ENCODE data around the gene AMBRA1. TPM values are rescaled to one million over a fixed set of nuclear protein-coding genes. Genes with fewer than 3 reads are reported as not detected.
"Not testable (repeated sequence)": the region's sequence is repeated elsewhere in the genome, so short reads cannot be mapped to it uniquely, and the experiment has no call there.

AMBRA1 gene
- total RNA-seq, 1 donor from 2014 or later, result 25.1 TPM

- Mint-ChIP-seq H3K9me3 (ENCODE audit: low read depth) (no peaks in the 10 kb centered on the region), H3K4me1 (ENCODE audit: low read depth) (peaks cover 51% of the 10 kb centered on the region), H3K27ac (ENCODE audit: unreplicated experiment) (no peak overlapping the region), H3K36me3 (ENCODE audit: low read depth) (no peaks in the 10 kb centered on the region), H3K4me3 (ENCODE audit: unreplicated experiment) (no peak overlapping the region), H3K27me3 (ENCODE audit: low read depth) (no peaks in the 10 kb centered on the region)
- no peak for DNase-seq (ENCODE audit: low spot score)
- no peak for TF ChIP-seq CTCF (IDR thresholded peaks at IDR 0.05)
Measured at GRCh38 chr11:46519351-46519750, 74.5 kb downstream of the AMBRA1 start.

GRCh38 chr11:46518928-46519327 lies 74.9 kb downstream of the AMBRA1 start:
- not testable (repeated sequence) for H3K4me3 Mint-ChIP-seq (ENCODE audit: unreplicated experiment); DNase-seq (ENCODE audit: low spot score); H3K9me3 Mint-ChIP-seq (ENCODE audit: low read depth); H3K27me3 Mint-ChIP-seq (ENCODE audit: low read depth); H3K27ac Mint-ChIP-seq (ENCODE audit: unreplicated experiment); H3K36me3 Mint-ChIP-seq (ENCODE audit: low read depth)
- H3K4me1 Mint-ChIP-seq (ENCODE audit: low read depth), result peaks cover 55% of the 10 kb centered on the region

- TF ChIP-seq CTCF (IDR thresholded peaks at IDR 0.05), result no peak
- DNase-seq (ENCODE audit: low spot score), result no peak
- no peak overlapping the region for H3K4me3 Mint-ChIP-seq (ENCODE audit: unreplicated experiment)
- no peak overlapping the region for H3K27ac Mint-ChIP-seq (ENCODE audit: unreplicated experiment)
- peaks cover 2% of the 10 kb centered on the region for H3K36me3 Mint-ChIP-seq (ENCODE audit: low read depth)
- no peaks in the 10 kb centered on the region for H3K9me3 Mint-ChIP-seq (ENCODE audit: low read depth)
- peaks cover 21% of the 10 kb centered on the region for H3K4me1 Mint-ChIP-seq (ENCODE audit: low read depth)
- H3K27me3 Mint-ChIP-seq (ENCODE audit: low read depth), result no peaks in the 10 kb centered on the region
Measured at GRCh38 chr11:46514370-46514769, 79.5 kb downstream of the AMBRA1 start.

GRCh38 chr11:46513934-46514342 lies 79.9 kb downstream of the AMBRA1 start:
- H3K36me3 Mint-ChIP-seq (ENCODE audit: low read depth), result peaks cover 2% of the 10 kb centered on the region
- TF ChIP-seq CTCF (IDR thresholded peaks at IDR 0.05), result no peak
- H3K9me3 Mint-ChIP-seq (ENCODE audit: low read depth), result no peaks in the 10 kb centered on the region
- H3K27me3 Mint-ChIP-seq (ENCODE audit: low read depth), result no peaks in the 10 kb centered on the region
- DNase-seq (ENCODE audit: low spot score), result no peak
- H3K4me1 Mint-ChIP-seq (ENCODE audit: low read depth), result peaks cover 21% of the 10 kb centered on the region
- no peak overlapping the region for H3K4me3 Mint-ChIP-seq (ENCODE audit: unreplicated experiment)
- H3K27ac Mint-ChIP-seq (ENCODE audit: unreplicated experiment), result no peak overlapping the region

- H3K4me1 Mint-ChIP-seq (ENCODE audit: low read depth), result peaks cover 16% of the 10 kb centered on the region
- H3K27me3 Mint-ChIP-seq (ENCODE audit: low read depth), result no peaks in the 10 kb centered on the region
- H3K9me3 Mint-ChIP-seq (ENCODE audit: low read depth), result no peaks in the 10 kb centered on the region
- H3K36me3 Mint-ChIP-seq (ENCODE audit: low read depth), result peaks cover 11% of the 10 kb centered on the region
- H3K4me3 Mint-ChIP-seq (ENCODE audit: unreplicated experiment), result no peak overlapping the region
- no peak for TF ChIP-seq CTCF (IDR thresholded peaks at IDR 0.05)
- H3K27ac Mint-ChIP-seq (ENCODE audit: unreplicated experiment), result no peak overlapping the region
- no peak for DNase-seq (ENCODE audit: low spot score)
Measured at GRCh38 chr11:46512261-46512881, 81.5 kb downstream of the AMBRA1 start.

- no peak overlapping the region for H3K4me3 Mint-ChIP-seq (ENCODE audit: unreplicated experiment)
Measured at GRCh38 chr11:46511342-46511741, 82.5 kb downstream of the AMBRA1 start.

More at GRCh38 chr11:46511342-46511741, 82.5 kb downstream of the AMBRA1 start:
- Mint-ChIP-seq H3K4me1 (ENCODE audit: low read depth) (peaks cover 13% of the 10 kb centered on the region), H3K27me3 (ENCODE audit: low read depth) (no peaks in the 10 kb centered on the region), H3K36me3 (ENCODE audit: low read depth) (peaks cover 15% of the 10 kb centered on the region), H3K9me3 (ENCODE audit: low read depth) (no peaks in the 10 kb centered on the region), H3K27ac (ENCODE audit: unreplicated experiment) (no peak overlapping the region)
- no peak for DNase-seq (ENCODE audit: low spot score)
- TF ChIP-seq CTCF (IDR thresholded peaks at IDR 0.05), result no peak

Data from chondrocyte (in vitro differentiated cells).